Measurements from ENCODE around the gene GPC6.

The GPC6 gene

GRCh38 chr13:93298713-93299112, 72.1 kb downstream of the GPC6 start:
- TF ChIP-seq MAX (IDR thresholded peaks at IDR 0.05; ENCODE audit: low read depth, low read length) (no peak), POLR2A (IDR thresholded peaks at IDR 0.05; ENCODE audit: extremely low read depth, insufficient read length) (no peak), CTCF (IDR thresholded peaks at IDR 0.05; ENCODE audit: low read depth, low read length) (no peak), MYC (IDR thresholded peaks at IDR 0.05; ENCODE audit: low read depth, low read length) (no peak)
- no peak overlapping the region for H3K4me3 ChIP-seq (ENCODE audit: low read depth, low read length)
- no peak for DNase-seq (ENCODE audit: low read depth)

GRCh38 chr13:93304134-93304533, 77.5 kb downstream of the GPC6 start:
- TF ChIP-seq CTCF (IDR thresholded peaks at IDR 0.05; ENCODE audit: low read depth, low read length), result no peak
- no peak for TF ChIP-seq POLR2A (IDR thresholded peaks at IDR 0.05; ENCODE audit: extremely low read depth, insufficient read length)
- TF ChIP-seq MAX (IDR thresholded peaks at IDR 0.05; ENCODE audit: low read depth, low read length), result no peak
- no peak for TF ChIP-seq MYC (IDR thresholded peaks at IDR 0.05; ENCODE audit: low read depth, low read length)
- no peak for DNase-seq (ENCODE audit: low read depth)
- H3K4me3 ChIP-seq (ENCODE audit: low read depth, low read length), result no peak overlapping the region

GRCh38 chr13:93304868-93305613, 78.4 kb downstream of the GPC6 start:
- TF ChIP-seq POLR2A (IDR thresholded peaks at IDR 0.05; ENCODE audit: extremely low read depth, insufficient read length), result no peak
- TF ChIP-seq MYC (IDR thresholded peaks at IDR 0.05; ENCODE audit: low read depth, low read length), result no peak
- no peak for TF ChIP-seq CTCF (IDR thresholded peaks at IDR 0.05; ENCODE audit: low read depth, low read length)
- TF ChIP-seq MAX (IDR thresholded peaks at IDR 0.05; ENCODE audit: low read depth, low read length), result no peak
- DNase-seq (ENCODE audit: low read depth), result no peak
- H3K4me3 ChIP-seq (ENCODE audit: low read depth, low read length), result no peak overlapping the region

GRCh38 chr13:93305886-93306285, 79.3 kb downstream of the GPC6 start:
- no peak for TF ChIP-seq CTCF (IDR thresholded peaks at IDR 0.05; ENCODE audit: low read depth, low read length)
- TF ChIP-seq MYC (IDR thresholded peaks at IDR 0.05; ENCODE audit: low read depth, low read length), result no peak
- TF ChIP-seq MAX (IDR thresholded peaks at IDR 0.05; ENCODE audit: low read depth, low read length), result no peak
- no peak for TF ChIP-seq POLR2A (IDR thresholded peaks at IDR 0.05; ENCODE audit: extremely low read depth, insufficient read length)
- no peak for DNase-seq (ENCODE audit: low read depth)
- no peak overlapping the region for H3K4me3 ChIP-seq (ENCODE audit: low read depth, low read length)

DNA sequence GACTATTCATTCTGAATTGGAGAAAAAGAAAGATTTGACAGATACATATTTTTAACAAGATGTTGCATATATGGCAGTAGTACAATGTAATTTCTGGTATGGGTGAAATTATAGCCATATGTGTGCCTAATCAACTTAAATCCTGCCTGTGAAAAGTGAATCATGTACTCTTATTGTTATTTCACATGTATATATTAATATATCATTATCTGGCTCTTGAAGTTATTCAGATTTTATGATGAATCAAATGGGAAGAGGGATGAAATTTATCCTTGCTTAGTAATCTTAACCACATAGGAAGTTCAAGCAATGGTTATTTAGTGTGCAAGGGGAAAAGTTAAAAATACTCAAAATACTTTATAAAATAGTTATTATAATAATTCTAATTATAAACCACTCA, 80.5 kb downstream of the GPC6 start:
- no peak for TF ChIP-seq MYC (IDR thresholded peaks at IDR 0.05; ENCODE audit: low read depth, low read length)
- TF ChIP-seq POLR2A (IDR thresholded peaks at IDR 0.05; ENCODE audit: extremely low read depth, insufficient read length), result no peak
- TF ChIP-seq CTCF (IDR thresholded peaks at IDR 0.05; ENCODE audit: low read depth, low read length), result no peak
- TF ChIP-seq MAX (IDR thresholded peaks at IDR 0.05; ENCODE audit: low read depth, low read length), result no peak
- no peak for DNase-seq (ENCODE audit: low read depth)
- no peak overlapping the region for H3K4me3 ChIP-seq (ENCODE audit: low read depth, low read length)

Measured in NB4 (cell line).